Osteoblast (primary cell): ENCODE results near the gene HOXD13. TPM values are rescaled to one million over a fixed set of nuclear protein-coding genes. Genes with fewer than 3 reads are reported as not detected.

Source experiments
- DNase-seq: peaks from one replicate; pipeline ENCODE4 v3.0.0; 2011; ENCODE audit warnings: low spot score, mixed read lengths; ENCODE audit not compliant: insufficient read length; ENCODE audit errors: missing footprints
- H2AFZ ChIP-seq: 2 replicates; pipeline ENCODE4 v1.6.0; 2011; ENCODE audit warnings: mild to moderate bottlenecking, low read length
- H3K27ac ChIP-seq: 2 replicates; pipeline ENCODE4 v1.5.1; 2011; ENCODE audit warnings: mild to moderate bottlenecking, low read depth, low read length, moderate library complexity
- H3K27me3 ChIP-seq: 2 replicates; pipeline ENCODE4 v1.6.0; 2012; ENCODE audit warnings: mild to moderate bottlenecking, control low read depth, inconsistent platforms, low read length, moderate library complexity; ENCODE audit not compliant: insufficient read depth
- H3K36me3 ChIP-seq: 2 replicates; pipeline ENCODE4 v1.5.1; 2011; ENCODE audit warnings: mild to moderate bottlenecking, low read length, control low read depth, moderate library complexity; ENCODE audit not compliant: insufficient read depth
- H3K4me1 ChIP-seq: 2 replicates; pipeline ENCODE4 v1.5.1; 2011; ENCODE audit warnings: mild to moderate bottlenecking, low read length, control low read depth, moderate library complexity; ENCODE audit not compliant: insufficient read depth
- H3K4me2 ChIP-seq: 2 replicates; pipeline ENCODE4 v1.6.0; 2011; ENCODE audit warnings: mild to moderate bottlenecking, low read length; ENCODE audit not compliant: insufficient read depth
- H3K4me3 ChIP-seq: fragments of 200-600 bp; sonication (generic); 3 replicates; pipeline ENCODE4 v1.5.1; 2012; ENCODE audit warnings: mild to moderate bottlenecking, low read length, inconsistent platforms; ENCODE audit not compliant: insufficient read depth
- H3K79me2 ChIP-seq: 2 replicates; pipeline ENCODE4 v1.6.0; 2012; ENCODE audit warnings: mild to moderate bottlenecking, low read length, control low read depth, inconsistent platforms; ENCODE audit not compliant: insufficient read depth
- H3K9me3 ChIP-seq: 2 replicates; pipeline ENCODE4 v1.5.1; 2011; ENCODE audit warnings: low read depth, low read length, control low read depth
- H4K20me1 ChIP-seq: 2 replicates; pipeline ENCODE4 v1.6.0; 2012; ENCODE audit warnings: mild to moderate bottlenecking, low read length, control low read depth; ENCODE audit not compliant: insufficient read depth
- total RNA-seq: library from RNA; depleted of rRNA; stranded (reverse); fragments of >200 nt; gene quantifications from 2 replicates; pipeline ENCODE4 v1.2.3, GENCODE V29; 2012
- TF ChIP-seq, protein P1 (sequence below): IDR thresholded peaks from 2 replicates; pipeline ENCODE4 v1.5.1; 2011; ENCODE audit warnings: mild to moderate bottlenecking, low read depth, low read length, moderate library complexity; ENCODE audit errors: extremely low read depth

Gene HOXD13
- total RNA-seq, 1 donor: not detected

- H3K27ac ChIP-seq: no peak overlapping the region
- H3K4me1 ChIP-seq: peaks cover 12% of the 10 kb centered on the region
- peaks cover 3% of the 10 kb centered on the region for H4K20me1 ChIP-seq
- H3K4me3 ChIP-seq: no peak overlapping the region
- TF ChIP-seq, protein P1, sequence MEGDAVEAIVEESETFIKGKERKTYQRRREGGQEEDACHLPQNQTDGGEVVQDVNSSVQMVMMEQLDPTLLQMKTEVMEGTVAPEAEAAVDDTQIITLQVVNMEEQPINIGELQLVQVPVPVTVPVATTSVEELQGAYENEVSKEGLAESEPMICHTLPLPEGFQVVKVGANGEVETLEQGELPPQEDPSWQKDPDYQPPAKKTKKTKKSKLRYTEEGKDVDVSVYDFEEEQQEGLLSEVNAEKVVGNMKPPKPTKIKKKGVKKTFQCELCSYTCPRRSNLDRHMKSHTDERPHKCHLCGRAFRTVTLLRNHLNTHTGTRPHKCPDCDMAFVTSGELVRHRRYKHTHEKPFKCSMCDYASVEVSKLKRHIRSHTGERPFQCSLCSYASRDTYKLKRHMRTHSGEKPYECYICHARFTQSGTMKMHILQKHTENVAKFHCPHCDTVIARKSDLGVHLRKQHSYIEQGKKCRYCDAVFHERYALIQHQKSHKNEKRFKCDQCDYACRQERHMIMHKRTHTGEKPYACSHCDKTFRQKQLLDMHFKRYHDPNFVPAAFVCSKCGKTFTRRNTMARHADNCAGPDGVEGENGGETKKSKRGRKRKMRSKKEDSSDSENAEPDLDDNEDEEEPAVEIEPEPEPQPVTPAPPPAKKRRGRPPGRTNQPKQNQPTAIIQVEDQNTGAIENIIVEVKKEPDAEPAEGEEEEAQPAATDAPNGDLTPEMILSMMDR: no peak
- H3K36me3 ChIP-seq: no peaks in the 10 kb centered on the region
- H3K9me3 ChIP-seq: no peaks in the 10 kb centered on the region
- H3K79me2 ChIP-seq: no peaks in the 10 kb centered on the region
- no peak overlapping the region for H2AFZ ChIP-seq
- DNase-seq: no peak
- H3K4me2 ChIP-seq: no peak overlapping the region
- H3K27me3 ChIP-seq: peaks cover 99% of the 10 kb centered on the region
Measured at GRCh38 chr2:176101216-176101830, 8.8 kb downstream of the HOXD13 start.

GRCh38 chr2:176101842-176102241 lies 9.3 kb downstream of the HOXD13 start:
- no peak overlapping the region for H3K4me3 ChIP-seq
- H3K79me2 ChIP-seq: no peaks in the 10 kb centered on the region
- no peak overlapping the region for H3K4me2 ChIP-seq
- no peak overlapping the region for H3K27ac ChIP-seq
- H3K4me1 ChIP-seq: peaks cover 12% of the 10 kb centered on the region
- no peak overlapping the region for H2AFZ ChIP-seq
- no peaks in the 10 kb centered on the region for H3K36me3 ChIP-seq
- peaks cover 3% of the 10 kb centered on the region for H4K20me1 ChIP-seq
- DNase-seq: no peak
- no peaks in the 10 kb centered on the region for H3K9me3 ChIP-seq
- H3K27me3 ChIP-seq: peaks cover 99% of the 10 kb centered on the region
- TF ChIP-seq, protein P1: no peak

DNA sequence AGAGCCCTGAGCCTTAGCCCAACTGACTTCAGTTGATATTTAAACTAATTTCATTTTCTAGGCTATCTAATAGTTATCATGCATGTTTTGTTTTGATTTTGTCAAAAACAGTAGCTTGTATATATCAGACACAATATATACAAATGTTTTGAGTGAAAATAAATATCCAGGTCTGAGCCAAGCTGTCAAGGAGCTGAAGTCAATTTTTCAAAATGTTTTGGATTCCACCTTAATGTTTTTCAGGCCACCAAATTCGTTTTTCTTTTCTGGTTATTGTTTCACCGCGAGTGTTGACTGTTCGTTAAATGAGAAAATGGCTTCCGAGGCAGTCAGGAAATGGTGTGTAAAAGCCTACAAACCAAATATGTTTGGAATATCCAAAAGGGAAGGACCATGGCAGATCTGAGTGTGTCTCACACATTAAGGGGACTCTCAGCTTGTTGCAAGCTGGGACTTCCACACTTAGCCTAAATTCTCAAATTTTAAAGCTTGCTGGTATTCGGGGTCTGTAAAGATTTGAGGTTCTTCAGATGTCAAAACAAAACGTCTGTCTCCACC lies 9.9 kb downstream of the HOXD13 start:
- Histone ChIP-seq H3K9me3 (no peaks in the 10 kb centered on the region), H3K4me1 (peaks cover 8% of the 10 kb centered on the region), H2AFZ (no peak overlapping the region), H3K79me2 (no peaks in the 10 kb centered on the region), H3K4me2 (no peak overlapping the region), H3K27ac (no peak overlapping the region), H3K4me3 (no peak overlapping the region), H3K36me3 (no peaks in the 10 kb centered on the region), H3K27me3 (peaks cover 99% of the 10 kb centered on the region), H4K20me1 (peaks cover 3% of the 10 kb centered on the region)
- TF ChIP-seq, protein P1: no peak
- DNase-seq: no peak

GRCh38 chr2:176103194-176103593 lies 10.7 kb downstream of the HOXD13 start:
- no peaks in the 10 kb centered on the region for H3K9me3 ChIP-seq
- H3K4me2 ChIP-seq: no peak overlapping the region
- DNase-seq: no peak
- peaks cover 3% of the 10 kb centered on the region for H3K4me1 ChIP-seq
- H3K36me3 ChIP-seq: no peaks in the 10 kb centered on the region
- H2AFZ ChIP-seq: no peak overlapping the region
- H3K27me3 ChIP-seq: peaks cover 92% of the 10 kb centered on the region
- no peaks in the 10 kb centered on the region for H3K79me2 ChIP-seq
- TF ChIP-seq, protein P1: no peak
- no peak overlapping the region for H3K4me3 ChIP-seq
- H4K20me1 ChIP-seq: peaks cover 3% of the 10 kb centered on the region
- no peak overlapping the region for H3K27ac ChIP-seq
